Stimulated activated CD4-positive, alpha-beta T cell treated with anti-CD3 and anti-CD28 coated beads, Interleukin-12 subunit alpha, Interleukin-12 subunit beta, amount 100 ng/mL, for 48 hours (primary cell): ENCODE measurements around the gene RCVRN.
A peak's percentile ranks its signal among the peaks of the same experiment; 100 is the strongest.

Experiments used
- DNase-seq, 3 donors: peaks; one replicate each; pipeline ENCODE4 v3.0.0-alpha.2; 2020; ENCODE audit warnings: low read depth in 2 of 3, low spot score in 1 of 3

RCVRN gene

DNA sequence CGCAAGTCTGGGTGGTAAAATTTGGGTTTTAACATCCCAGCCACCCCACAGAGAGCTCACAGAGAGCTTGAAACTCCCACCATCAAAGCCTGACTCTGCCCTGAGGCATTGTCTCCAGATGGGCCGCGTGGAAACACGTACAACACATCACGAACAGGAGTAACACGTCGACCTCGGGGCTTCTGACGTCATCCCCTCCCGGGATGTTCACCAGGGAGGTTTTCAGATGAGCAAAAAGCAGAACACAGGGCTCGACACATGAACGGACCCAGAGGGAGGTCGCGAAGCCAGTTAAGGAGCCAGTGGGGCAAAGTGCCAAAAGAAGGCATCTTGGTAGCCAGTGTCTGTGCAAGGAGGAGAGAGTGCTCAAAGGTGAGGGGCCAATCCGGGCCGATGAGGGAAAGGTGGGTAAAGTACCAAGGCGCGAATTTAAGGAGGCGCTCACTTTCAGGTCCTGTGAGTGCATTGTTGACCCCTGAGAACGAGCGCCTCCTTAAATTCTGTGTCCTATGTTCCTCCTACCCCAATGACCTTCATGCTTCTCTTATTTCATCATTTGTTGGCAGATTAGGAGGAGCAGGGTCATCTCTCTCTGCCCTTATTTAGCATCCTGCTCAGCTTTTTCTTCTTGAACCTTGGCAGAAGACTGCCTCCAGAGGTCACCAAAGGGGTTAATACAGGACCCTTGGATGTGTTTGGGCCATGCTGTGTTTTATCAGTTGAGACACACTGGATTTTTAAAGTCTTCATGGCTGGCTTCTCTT is 5.6 kb downstream of the RCVRN start:
- DNase-seq = no peak

DNA sequence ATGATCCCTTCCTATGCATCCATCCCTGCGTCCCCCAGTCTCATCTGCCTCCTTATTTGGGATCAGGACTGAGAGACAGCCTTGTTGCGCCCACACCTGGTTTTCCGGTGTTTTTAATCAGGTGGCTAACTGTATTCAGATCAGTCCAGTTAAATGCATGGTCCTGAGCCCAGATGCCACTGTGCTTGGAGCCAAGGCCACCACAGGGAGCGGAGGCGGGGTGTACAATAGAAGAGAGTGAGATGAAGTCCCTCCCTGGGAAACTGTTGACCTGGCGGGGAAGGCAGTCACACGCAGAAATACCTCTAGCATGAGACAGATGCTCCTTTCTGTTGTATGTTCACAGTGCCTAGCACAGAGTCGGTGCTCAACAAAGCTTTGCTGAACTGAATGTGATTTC is 6.3 kb downstream of the RCVRN start:
- DNase-seq = no peak

- DNase-seq = no peak
These were observed 7.6 kb downstream of the RCVRN start for GRCh38 chr17:9897372-9897968.

DNA sequence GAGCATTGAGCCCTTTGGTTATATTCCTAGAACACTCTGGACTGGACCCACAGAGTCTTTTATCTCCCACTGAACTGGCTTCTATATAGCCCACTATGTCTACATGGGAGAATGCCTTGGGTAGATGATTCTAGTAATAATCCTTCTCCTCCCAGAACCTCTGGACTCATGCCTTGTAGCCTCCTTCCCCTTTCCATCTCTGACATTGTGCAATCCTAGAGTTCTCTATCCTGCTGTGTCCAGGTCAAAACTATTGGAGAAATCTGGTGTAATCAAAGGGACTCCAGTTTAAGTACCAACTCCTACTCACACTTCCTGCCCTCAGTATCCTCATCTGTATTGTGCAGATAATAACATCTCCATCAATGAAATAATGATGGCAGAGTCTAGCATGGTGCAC is 9.1 kb downstream of the RCVRN start:
- no peak for DNase-seq

GRCh38 chr17:9894231-9894630 is 10.8 kb downstream of the RCVRN start:
- DNase-seq = no peak

- DNase-seq = no peak
These were observed 11.6 kb downstream of the RCVRN start for GRCh38 chr17:9893411-9894012.

DNA sequence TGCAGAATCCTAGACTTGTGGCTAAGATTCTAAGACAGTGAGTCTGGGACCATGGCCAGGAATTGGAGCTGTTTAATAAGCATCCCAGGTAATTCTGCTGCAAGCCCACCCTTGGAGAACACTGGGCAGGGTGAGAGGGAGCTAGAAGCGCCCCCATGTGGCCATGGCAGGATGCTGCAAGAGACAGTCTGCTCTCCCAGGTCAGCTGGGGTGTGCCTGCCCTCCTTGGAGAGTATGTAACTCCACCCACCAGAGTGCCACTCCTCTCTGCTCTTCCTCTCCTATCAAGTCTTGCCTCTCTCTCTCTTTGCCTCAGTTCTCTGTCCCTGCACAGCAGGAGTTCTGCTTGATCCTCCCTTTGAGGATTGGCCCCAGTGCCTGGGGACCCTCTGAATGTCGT is 14.9 kb downstream of the RCVRN start:
- peak in 1 of 3 donors; percentile 1 for DNase-seq

DNA sequence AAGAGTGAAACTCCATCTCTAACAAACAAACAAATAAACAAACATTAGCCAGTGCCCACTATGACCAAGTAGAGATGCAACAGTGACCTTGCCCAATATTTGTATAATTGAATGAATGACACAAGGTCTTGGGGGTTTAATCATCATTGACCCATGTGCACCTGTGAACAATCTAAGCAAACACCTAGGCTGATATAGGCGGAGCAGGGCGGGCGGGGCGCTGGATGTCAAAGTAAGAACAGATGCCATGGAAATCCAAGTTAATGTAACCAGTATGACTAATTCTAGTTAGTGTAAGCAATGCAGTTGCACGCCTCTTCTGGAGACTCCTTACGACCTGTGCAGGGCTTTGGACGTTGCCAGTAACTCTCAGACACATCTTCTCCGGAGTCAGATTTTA is 17.6 kb downstream of the RCVRN start:
- no peak for DNase-seq

GRCh38 chr17:9886141-9886930 is 18.7 kb downstream of the RCVRN start:
- DNase-seq = no peak

DNA sequence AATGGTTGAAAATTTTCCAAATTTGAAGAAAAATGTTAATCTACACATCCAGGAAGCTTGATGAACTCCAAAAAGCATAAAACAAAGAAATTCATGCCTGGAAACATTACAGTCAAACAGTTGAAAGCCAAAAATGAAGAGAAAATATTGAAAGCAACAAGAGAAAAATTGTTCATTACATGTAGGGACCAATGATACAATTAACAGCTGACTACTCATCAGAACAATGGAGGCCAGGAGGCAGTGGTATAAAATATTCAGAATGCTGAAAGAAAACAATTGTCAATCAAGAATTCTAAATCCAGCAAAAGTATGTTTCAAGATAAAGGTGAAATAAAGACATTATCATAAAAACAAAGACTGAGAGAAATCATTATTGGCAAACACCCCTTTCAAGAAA is 21.6 kb downstream of the RCVRN start:
- DNase-seq = no peak

- no peak for DNase-seq
These were observed 24.5 kb downstream of the RCVRN start for GRCh38 chr17:9880582-9880999.

DNA sequence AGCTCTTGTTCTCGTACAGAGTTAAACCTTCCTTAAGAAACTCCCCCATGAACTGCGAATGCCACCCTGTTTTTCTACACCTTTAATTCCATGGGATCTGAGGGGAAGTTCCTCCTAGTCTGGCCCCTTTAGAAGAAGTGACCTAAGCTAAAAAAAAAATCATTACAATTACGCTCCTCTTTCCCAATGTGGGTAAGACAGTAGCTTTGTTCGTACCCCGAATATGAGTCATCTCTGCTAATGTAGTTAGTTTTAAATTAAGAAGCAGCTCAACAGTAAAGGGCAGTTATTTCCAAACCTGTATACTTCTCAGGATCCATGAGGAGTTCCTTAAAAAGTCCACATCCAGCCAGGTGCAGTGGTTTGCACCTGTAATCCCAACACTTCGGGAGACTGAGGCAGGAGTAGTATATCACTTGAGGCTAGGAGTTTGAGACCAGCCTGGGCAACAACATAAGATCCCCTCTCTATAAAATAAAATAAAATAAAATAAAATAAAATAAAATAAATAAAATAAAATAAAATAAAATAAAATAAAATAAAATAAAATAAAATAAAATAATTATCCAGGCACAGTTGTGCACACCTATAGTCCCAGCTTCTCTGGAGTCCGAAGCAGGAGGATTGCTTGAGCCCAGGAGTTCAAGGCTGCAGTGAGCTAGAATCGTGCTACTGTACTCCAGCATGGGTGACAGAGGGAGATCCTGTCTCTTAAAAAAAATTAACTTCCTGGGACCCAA is 26.1 kb downstream of the RCVRN start:
- DNase-seq = no peak

GRCh38 chr17:9878356-9878755 is 26.7 kb downstream of the RCVRN start:
- no peak for DNase-seq

DNA sequence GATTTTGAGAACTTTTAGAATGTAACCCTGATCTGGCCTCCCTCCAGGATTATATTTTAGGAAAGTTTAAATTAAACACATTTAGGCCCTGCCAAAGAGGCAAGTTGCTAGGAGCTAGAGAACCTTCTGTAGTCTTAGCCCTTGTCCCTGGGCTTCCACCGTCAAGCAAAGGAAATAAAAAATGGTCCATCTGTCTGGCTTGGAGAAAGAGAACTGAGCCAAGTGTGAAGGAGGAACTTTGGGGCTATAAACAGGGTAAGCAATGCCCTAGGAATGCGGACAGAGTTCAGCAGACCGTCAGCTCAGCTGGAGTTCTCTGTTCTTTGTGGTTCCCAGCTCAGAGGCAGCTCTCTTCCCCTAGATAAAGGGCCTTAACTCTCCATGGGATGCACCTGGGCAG is 29.6 kb downstream of the RCVRN start:
- no peak for DNase-seq

- no peak for DNase-seq
These were observed 30.3 kb downstream of the RCVRN start for GRCh38 chr17:9874722-9875121.

DNA sequence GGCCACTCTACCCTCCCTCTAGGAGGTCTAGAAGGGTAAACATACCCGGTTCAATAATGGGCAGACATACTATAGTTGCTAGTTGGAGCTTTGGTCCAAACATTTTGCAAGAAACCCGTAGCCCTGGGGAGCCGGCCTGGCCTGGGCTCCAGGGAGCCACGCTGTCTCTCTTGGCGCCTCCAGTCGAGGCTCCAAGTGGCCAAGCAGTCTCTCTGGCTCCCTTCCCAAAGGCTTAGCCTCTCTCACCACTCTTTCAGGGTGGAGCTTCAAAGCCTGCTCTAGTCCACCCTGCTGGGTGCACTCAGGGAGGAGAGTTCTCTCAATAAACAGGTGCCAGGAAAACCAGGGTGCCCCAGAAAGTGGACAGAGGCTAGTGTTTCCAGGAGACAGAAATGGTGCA is 32.2 kb downstream of the RCVRN start:
- DNase-seq = no peak

DNA sequence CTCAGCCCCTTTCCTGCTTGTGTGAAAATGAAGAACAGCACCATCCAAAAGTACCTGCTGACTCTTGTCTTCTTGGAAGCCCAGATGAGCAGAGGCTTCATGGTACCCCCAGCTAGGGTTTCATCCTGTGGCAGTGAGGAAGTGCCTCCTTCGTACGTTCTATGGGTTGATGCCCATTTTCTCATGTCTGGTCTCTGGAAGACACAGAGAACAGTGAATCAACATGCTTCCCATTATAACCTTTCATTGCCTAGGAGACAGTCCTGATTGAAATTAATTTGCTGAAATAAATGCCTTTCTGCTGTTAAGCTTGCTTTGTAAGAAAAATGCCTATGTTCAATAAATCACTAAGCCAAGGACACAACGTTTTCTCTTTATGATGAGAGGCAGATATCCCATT is 36.5 kb downstream of the RCVRN start:
- no peak for DNase-seq

GRCh38 chr17:9865586-9865985 is 39.5 kb downstream of the RCVRN start:
- DNase-seq = no peak

- DNase-seq = no peak
These were observed 42.1 kb downstream of the RCVRN start for GRCh38 chr17:9862949-9863348.

GRCh38 chr17:9862220-9862619 is 42.9 kb downstream of the RCVRN start:
- DNase-seq = no peak

GRCh38 chr17:9860851-9861250 is 44.2 kb downstream of the RCVRN start:
- no peak for DNase-seq
